HepG2 (cell line): ENCODE data around the gene MARK2.

Experiments
- HDAC1 ChIP-seq: sonication (generic); formaldehyde crosslinking; IDR thresholded peaks from 2 replicates; pipeline ENCODE4 v1.5.1; 2020; ENCODE audit warnings: mild to moderate bottlenecking, missing genetic modification reagents
- PHF8 ChIP-seq: sonication (generic); formaldehyde crosslinking; IDR thresholded peaks from 2 replicates; pipeline ENCODE4 v1.5.0; 2020; ENCODE audit warnings: missing genetic modification reagents
- ZKSCAN1 ChIP-seq: fragments of 150-350 bp; IDR thresholded peaks from 2 replicates; pipeline ENCODE4 v1.6.1; 2014; ENCODE audit warnings: low read length

DNA sequence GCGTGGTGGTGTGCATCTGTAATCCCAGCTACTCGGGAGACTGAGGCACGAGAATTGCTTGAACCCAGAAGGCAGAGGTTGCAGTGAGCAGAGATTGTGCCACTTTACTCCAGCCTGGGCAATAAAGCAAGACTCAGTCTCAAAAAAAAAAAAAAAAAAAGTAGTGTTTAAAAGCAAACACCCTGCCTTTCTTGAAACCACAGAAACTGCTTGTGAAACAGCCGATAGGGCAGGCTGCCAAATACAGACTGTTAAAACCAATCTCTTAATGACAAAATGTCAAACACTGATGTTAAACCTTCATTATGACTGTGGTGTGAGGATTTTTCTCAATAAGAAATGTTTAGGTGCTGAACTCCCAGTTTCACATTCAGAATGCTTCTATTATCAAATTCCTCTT is 27.3 kb downstream of the MARK2 start:
- no peak for TF ChIP-seq HDAC1 (CRISPR knock-in tag)
- TF ChIP-seq ZKSCAN1 = no peak
- TF ChIP-seq PHF8 = no peak
